ENCODE results near the gene ATP8A1. TPM values are rescaled to one million over a fixed set of nuclear protein-coding genes. Genes with fewer than 3 reads are reported as not detected.
A peak's percentile ranks its signal among the peaks of the same experiment; 100 is the strongest.
"Not testable (repeated sequence)": the region's sequence is repeated elsewhere in the genome, so short reads cannot be mapped to it uniquely, and the experiment has no call there.

The ATP8A1 gene
- total RNA-seq, 1 experiment from 2014 or later = 14.3 TPM

DNA sequence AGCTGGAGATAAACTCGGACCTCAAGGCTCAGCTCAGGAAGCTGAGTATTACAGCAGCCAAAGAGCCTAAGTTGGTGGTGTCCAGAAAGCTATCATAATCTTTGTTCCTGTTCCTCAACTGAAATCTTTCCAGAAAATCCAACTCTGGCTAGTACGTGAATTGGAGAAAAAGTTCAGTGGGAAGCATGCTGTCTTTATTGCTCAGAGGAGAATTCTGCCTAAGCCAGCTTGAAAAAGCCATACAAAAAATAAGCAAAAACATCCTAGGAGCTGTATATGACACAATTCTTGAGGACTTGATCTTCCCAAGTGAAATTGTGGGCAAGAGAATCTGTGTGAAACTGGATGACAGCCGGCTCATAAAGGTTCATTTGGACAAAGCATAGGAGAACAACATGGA is 185.0 kb downstream of the ATP8A1 start (continued):
- TF ChIP-seq, protein P1, sequence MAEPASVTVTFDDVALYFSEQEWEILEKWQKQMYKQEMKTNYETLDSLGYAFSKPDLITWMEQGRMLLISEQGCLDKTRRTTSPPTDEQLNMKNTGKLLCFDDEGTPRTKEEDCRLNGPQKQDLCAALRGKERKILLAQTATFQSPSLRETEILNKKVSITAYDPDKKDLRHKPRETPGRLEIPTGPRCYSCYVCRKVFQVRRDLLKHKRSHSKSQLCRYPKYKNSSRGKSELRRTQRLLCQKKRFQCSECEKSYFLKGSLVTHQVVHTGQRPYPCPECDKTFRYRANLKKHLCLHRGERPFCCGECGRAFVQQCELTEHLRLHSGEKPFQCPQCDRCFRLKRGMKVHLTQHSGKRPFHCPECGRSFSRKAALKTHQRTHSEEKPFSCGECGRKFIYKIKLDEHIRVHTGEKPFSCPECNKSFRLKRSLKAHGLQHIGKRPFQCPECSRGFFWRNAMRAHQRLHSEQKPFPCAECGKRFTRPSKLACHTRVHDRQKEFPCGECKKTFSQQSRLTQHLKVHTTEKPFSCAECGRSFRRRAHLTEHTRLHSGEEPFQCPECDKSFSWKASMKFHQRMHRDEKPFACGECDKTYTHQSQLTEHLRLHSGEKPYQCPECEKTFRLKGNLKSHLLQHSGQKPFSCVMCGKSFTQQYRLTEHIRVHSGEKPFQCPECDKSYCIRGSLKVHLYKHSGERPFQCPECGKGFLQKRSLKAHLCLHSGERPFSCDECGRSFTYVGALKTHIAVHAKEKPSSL (CRISPR knock-in tag; conservative IDR thresholded peaks at IDR 0.05) = no peak
- TF ChIP-seq JAZF1 (CRISPR knock-in tag; IDR thresholded peaks at IDR 0.05) = no peak

DNA sequence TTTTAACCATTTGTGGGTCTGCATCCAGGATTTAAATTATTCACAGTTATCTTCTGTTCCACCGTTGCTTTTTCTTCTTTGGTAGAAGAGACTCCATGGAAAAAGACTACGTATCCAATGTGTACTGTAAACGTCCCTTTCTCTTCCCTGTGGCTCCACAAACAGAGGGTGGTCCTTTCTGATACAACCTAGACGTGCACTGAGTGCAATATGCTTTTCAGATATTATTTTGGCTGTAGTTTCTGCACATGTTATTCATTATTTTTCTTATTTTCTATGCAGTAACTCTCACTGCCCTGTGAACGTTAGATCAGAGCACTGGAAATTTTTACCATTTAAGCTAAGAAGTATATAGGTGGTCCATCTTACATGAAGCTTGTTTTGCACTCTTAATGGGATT is 186.9 kb downstream of the ATP8A1 start:
- ATAC-seq = no peak
- no peak overlapping the region for H3K4me3 Mint-ChIP-seq
- H3K9me3 Mint-ChIP-seq = no peaks in the 10 kb centered on the region
- ChIA-PET CTCF (no interaction called here), POLR2A (no interaction called here)
- no peaks in the 10 kb centered on the region for H3K27me3 Mint-ChIP-seq (ENCODE audit: low read depth)
- no peak for TF ChIP-seq ZNF671 (CRISPR knock-in tag; IDR thresholded peaks at IDR 0.05)
- no peak for TF ChIP-seq ZBTB21 (CRISPR knock-in tag; IDR thresholded peaks at IDR 0.05; ENCODE audit: borderline replicate concordance)
- TF ChIP-seq, protein P2, sequence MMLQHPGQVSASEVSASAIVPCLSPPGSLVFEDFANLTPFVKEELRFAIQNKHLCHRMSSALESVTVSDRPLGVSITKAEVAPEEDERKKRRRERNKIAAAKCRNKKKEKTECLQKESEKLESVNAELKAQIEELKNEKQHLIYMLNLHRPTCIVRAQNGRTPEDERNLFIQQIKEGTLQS (CRISPR knock-in tag; conservative IDR thresholded peaks at IDR 0.05) = no peak
- TF ChIP-seq, protein P3, sequence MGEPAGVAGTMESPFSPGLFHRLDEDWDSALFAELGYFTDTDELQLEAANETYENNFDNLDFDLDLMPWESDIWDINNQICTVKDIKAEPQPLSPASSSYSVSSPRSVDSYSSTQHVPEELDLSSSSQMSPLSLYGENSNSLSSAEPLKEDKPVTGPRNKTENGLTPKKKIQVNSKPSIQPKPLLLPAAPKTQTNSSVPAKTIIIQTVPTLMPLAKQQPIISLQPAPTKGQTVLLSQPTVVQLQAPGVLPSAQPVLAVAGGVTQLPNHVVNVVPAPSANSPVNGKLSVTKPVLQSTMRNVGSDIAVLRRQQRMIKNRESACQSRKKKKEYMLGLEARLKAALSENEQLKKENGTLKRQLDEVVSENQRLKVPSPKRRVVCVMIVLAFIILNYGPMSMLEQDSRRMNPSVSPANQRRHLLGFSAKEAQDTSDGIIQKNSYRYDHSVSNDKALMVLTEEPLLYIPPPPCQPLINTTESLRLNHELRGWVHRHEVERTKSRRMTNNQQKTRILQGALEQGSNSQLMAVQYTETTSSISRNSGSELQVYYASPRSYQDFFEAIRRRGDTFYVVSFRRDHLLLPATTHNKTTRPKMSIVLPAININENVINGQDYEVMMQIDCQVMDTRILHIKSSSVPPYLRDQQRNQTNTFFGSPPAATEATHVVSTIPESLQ (CRISPR knock-in tag; IDR thresholded peaks at IDR 0.05) = no peak
- TF ChIP-seq, protein P4, sequence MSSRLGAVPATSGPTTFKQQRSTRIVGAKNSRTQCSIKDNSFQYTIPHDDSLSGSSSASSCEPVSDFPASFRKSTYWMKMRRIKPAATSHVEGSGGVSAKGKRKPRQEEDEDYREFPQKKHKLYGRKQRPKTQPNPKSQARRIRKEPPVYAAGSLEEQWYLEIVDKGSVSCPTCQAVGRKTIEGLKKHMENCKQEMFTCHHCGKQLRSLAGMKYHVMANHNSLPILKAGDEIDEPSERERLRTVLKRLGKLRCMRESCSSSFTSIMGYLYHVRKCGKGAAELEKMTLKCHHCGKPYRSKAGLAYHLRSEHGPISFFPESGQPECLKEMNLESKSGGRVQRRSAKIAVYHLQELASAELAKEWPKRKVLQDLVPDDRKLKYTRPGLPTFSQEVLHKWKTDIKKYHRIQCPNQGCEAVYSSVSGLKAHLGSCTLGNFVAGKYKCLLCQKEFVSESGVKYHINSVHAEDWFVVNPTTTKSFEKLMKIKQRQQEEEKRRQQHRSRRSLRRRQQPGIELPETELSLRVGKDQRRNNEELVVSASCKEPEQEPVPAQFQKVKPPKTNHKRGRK (CRISPR knock-in tag; IDR thresholded peaks at IDR 0.05; ENCODE audit: borderline replicate concordance) = no peak
- TF ChIP-seq, protein P5, sequence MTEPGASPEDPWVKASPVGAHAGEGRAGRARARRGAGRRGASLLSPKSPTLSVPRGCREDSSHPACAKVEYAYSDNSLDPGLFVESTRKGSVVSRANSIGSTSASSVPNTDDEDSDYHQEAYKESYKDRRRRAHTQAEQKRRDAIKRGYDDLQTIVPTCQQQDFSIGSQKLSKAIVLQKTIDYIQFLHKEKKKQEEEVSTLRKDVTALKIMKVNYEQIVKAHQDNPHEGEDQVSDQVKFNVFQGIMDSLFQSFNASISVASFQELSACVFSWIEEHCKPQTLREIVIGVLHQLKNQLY (CRISPR knock-in tag; IDR thresholded peaks at IDR 0.05) = no peak
- peaks cover 35% of the 10 kb centered on the region for H3K4me1 Mint-ChIP-seq
- no peak for DNase-seq (ENCODE audit: low spot score)
- H3K36me3 Mint-ChIP-seq = no peaks in the 10 kb centered on the region
- peak overlapping the region; percentile 1; the same call in 1 of the 2 replicates for H3K27ac Mint-ChIP-seq

DNA sequence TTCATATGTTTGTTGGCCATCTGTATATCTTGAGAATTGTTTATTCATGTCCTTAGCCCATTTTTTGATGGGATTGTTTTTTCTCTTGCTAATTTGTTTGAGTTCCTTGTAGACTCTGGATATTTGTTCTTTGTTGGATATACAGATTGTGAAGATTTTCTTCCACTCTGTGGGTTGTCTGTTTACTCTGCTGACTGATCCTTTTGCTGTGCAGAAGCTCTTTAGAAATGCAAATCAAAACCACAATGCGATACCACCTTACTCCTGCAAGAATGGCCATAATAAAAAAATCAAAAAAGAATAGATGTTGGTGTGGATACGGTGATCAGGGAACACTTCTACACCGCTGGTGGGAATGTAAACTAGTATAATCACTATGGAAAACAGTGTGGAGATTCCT is 189.1 kb downstream of the ATP8A1 start:
- peaks cover 34% of the 10 kb centered on the region for H3K4me1 Mint-ChIP-seq
- H3K9me3 Mint-ChIP-seq; CTCF ChIA-PET; H3K4me3 Mint-ChIP-seq; H3K36me3 Mint-ChIP-seq; POLR2A ChIA-PET; DNase-seq (ENCODE audit: low spot score); H3K27me3 Mint-ChIP-seq (ENCODE audit: low read depth); ATAC-seq: not testable (repeated sequence)
- peak overlapping the region; percentile 73 for H3K27ac Mint-ChIP-seq

DNA sequence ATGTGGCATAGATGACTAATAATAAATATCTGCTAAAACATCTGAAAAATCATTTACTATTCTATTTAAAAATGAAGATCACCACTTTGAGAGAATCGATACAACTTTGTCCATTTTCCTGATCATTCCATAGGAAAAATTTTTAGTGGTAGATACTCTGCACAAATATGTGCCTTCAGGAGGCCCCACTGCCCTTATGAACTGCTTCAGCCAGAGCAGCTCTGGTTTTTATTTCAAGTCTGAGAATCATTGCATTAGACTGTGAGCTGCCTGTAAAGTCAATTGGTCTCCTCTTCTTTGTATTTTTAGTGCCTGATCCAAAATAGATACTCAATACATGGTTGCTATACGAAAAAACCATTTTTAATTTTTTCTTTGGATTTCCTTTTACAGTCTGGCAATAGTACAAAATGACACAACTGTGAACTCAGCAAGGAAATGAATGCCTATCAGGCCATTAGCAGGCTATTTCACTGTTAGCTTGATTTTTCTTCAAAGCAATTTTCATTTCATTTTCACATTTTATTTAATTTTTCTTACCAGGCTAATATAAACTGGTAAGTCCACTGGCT is 190.5 kb downstream of the ATP8A1 start:
- no peak for TF ChIP-seq EMX1 (CRISPR knock-in tag; IDR thresholded peaks at IDR 0.05)
- H3K27me3 Mint-ChIP-seq (ENCODE audit: low read depth) = no peaks in the 10 kb centered on the region
- peaks cover 34% of the 10 kb centered on the region for H3K4me1 Mint-ChIP-seq
- ChIA-PET CTCF (interaction anchor here (0.8 to 1.3 kb wide), 3 partner anchors 23 to 95 kb away, joined by 3 to 5 read pairs (median 3); no protein-coding TSS in a partner anchor), POLR2A (no interaction called here)
- no peak overlapping the region for H3K27ac Mint-ChIP-seq
- peaks cover 8% of the 10 kb centered on the region for H3K9me3 Mint-ChIP-seq
- H3K36me3 Mint-ChIP-seq = peaks cover 22% of the 10 kb centered on the region
- DNase-seq (ENCODE audit: low spot score) (no peak), ATAC-seq (no peak)
- no peak overlapping the region for H3K4me3 Mint-ChIP-seq

DNA sequence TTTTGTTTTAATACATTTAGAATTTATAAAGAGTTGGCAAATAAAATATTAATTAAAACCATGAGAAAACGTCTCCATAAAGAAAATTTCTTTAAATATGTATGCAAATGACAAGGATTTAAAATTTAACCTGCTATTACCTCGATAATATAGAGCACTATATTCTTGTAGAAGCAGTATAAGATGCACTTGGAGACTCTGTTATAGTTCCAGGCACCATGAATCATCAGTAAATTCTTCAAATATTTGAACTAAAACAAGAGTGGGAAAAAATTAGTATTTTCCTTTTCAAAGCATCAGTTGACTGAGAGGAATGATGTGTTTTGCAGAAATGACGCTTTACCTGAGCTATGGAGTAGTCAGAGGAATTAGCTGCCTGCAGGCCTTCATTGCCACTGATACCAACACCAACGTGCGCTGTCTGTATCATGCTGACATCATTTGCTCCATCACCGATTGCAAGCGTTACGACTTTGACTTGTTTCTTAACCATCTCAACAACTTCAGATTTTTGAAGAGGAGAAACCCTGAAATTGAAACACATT is 192.3 kb downstream of the ATP8A1 start:
- H3K4me1 Mint-ChIP-seq = peaks cover 31% of the 10 kb centered on the region
- H3K27me3 Mint-ChIP-seq (ENCODE audit: low read depth) = no peaks in the 10 kb centered on the region
- H3K27ac Mint-ChIP-seq = no peak overlapping the region
- ChIA-PET CTCF (no interaction called here), POLR2A (no interaction called here)
- no peak for TF ChIP-seq SP1 (CRISPR knock-in tag; conservative IDR thresholded peaks at IDR 0.05)
- TF ChIP-seq TEAD4 (CRISPR knock-in tag; IDR thresholded peaks at IDR 0.05) = no peak
- H3K36me3 Mint-ChIP-seq = peaks cover 30% of the 10 kb centered on the region
- no peak for ATAC-seq
- H3K4me3 Mint-ChIP-seq = no peak overlapping the region
- DNase-seq (ENCODE audit: low spot score) = no peak
- H3K9me3 Mint-ChIP-seq = peaks cover 14% of the 10 kb centered on the region

DNA sequence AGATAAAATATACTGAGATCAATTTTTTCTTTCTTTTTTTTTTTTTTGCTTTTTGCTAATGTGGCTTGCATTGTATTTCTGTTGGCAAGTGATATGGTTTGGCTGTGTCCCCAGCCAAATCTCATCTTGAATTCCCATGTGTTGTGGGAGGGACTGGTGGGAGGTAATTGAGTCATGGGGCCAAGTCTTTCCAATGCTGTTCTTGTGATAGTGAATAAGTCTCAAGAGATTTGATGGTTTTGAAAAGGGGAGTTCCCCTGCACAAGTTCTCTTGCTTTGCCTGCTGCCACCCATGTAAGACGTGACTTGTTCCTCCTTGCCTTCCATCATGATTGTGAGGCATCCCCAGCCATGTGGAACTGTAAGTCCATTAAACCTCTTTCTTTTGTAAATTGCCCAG is 195.7 kb downstream of the ATP8A1 start:
- H3K27ac Mint-ChIP-seq; DNase-seq (ENCODE audit: low spot score); ATAC-seq; H3K27me3 Mint-ChIP-seq (ENCODE audit: low read depth); H3K4me3 Mint-ChIP-seq; POLR2A ChIA-PET; CTCF ChIA-PET: not testable (repeated sequence)
- H3K4me1 Mint-ChIP-seq = peaks cover 34% of the 10 kb centered on the region
- H3K36me3 Mint-ChIP-seq = peaks cover 30% of the 10 kb centered on the region
- peaks cover 14% of the 10 kb centered on the region for H3K9me3 Mint-ChIP-seq
